GM18870 (cell line): ENCODE data around the gene RPH3AL.
"Not testable (repeated sequence)": the region's sequence is repeated elsewhere in the genome, so short reads cannot be mapped to it uniquely, and the experiment has no call there.

Source experiments
- ATAC-seq: cut with Tn5 transposase; IDR thresholded peaks from one replicate; pipeline ENCODE4 v1.9.1; 2021; ENCODE audit warnings: moderate library complexity; ENCODE audit not compliant: unreplicated experiment

RPH3AL gene

DNA sequence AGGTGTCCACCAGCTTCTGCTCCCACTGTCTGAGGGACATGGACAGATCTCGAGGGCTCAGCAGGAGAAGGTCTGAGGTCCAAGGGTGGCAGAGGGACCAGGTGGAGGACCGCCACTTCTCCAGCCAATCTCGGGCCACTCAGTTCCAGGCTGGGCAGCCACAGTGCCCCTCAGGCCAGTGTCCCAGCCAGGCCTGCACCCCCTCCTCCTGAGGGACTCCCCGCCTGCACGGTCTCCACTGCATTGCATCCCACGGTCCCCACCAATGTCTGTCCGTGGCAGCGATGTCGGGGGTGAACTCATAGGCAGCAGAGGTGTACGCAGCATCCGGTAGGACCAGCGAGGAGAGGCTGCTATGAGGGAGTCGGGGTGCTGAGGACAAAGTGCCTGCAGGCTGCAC, 107.0 kb downstream of the RPH3AL start:
- no peak for ATAC-seq

DNA sequence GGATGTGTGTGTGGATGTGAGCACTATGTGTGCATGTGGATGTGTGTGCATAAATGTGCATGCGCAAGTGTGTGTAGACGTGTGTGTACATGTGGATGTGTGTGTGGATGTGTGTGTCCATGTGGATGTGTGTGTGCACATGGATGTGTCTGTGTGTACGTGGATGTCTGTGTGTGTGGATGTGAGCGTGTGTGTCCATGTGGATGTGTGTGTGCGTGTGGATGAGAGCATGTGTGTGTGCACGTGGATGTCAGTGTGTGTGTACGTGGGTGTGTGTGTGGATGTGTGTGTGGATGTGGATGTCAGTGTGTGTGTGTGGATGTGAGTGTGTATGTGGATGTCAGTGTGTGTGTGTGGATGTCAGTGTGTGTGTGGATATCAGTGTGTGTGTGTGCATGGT, 107.6 kb downstream of the RPH3AL start:
- no peak for ATAC-seq

DNA sequence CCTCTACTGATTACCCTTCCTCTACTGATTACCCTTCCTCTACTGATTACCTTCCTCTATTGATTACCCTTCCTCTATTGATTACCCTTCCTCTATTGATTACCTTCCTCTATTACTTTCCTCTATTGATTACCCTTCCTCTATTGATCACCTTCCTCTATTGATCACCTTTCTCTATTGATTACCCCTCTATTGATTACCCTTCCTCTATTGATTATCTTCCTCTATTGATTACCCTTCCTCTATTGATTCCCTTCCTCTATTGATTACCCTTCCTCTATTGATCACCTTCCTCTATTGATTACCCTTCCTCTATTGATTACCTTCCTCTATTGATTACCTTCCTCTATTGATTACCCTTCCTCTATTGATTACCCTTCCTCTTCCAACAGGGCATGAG, 108.7 kb downstream of the RPH3AL start:
- ATAC-seq: not testable (repeated sequence)

DNA sequence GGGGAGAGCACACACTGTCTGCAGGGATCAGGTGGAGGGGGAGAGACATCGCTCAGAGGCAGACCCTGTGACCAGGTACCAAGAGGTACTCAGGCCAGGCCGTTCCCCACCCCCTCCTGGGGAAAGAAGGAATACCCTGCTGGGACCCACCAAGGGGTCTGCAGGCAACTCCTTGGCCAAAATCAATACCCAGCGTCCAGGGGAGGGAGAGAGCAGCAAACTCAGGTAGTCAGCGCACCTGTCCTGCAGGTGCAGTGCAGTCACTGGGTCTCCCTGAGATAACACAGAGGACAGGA, 113.7 kb downstream of the RPH3AL start:
- ATAC-seq: no peak

DNA sequence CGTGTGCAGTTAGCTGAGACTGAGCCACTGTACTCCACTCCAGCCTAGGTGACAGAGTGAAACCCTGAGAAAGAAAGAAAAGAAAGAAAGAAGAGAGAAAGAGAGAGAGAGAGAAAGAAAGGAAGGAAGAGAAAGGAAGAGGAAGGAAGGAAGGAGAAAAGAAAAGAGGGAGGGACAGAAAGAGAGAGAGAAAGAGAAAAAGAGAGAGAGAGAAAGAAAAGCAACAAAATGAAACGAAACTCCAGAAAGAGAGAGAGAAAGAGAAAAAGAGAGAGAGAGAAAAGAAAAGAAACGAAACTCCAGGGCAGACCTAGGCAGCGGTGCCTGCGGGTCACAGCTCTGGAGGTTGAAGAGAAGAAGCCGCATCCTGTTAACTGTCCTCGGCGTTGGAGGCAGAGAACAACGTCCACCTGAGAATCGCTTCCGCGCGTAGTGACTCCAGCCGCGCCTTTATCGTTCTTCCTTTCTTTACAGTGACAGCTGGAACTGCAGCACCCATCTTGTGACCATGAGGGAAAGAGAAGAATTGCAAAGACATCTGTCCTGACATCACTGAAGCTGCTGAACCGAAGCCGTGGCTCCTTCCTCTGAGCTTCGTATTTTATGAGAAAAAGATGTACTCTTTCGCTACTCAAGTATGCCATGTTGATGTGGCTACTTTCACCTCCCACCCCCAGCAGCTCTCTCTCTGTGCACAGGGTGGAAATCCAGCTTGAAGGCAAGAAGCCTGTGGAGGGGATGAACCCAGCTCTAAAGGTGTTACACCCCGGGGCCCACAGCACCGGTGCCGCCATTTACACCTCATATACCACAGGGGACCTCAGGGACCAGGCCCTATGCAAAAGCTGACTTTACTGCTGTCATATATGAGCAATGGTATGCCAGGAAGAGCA, 114.3 kb downstream of the RPH3AL start:
- no peak for ATAC-seq

DNA sequence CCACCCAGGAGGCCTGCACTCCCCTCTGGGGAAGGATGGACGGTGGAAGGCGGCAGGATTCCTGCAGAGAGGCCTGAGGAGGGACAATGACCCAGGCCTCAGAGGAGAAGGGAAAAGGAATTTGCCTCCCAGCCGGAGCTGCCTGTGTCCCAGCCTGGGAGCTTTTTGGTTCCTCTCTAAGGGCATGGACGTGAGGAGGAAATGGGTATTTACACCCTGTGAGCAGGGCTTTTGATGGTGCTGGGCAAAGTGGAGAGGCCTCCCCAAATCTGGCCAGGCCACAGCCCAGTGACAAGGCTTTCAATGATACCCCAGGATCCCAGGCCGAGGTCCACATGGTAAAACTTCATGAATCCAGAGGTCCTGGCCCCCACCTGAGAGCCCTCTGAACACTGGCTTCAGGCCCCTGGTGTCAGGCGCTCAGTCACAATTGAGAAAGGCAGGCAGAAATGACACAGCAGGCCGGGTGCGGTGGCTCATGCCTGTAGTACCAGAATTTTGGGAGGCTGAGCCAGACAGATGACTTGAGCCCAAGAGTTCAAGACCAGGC, 115.1 kb downstream of the RPH3AL start:
- no peak for ATAC-seq

DNA sequence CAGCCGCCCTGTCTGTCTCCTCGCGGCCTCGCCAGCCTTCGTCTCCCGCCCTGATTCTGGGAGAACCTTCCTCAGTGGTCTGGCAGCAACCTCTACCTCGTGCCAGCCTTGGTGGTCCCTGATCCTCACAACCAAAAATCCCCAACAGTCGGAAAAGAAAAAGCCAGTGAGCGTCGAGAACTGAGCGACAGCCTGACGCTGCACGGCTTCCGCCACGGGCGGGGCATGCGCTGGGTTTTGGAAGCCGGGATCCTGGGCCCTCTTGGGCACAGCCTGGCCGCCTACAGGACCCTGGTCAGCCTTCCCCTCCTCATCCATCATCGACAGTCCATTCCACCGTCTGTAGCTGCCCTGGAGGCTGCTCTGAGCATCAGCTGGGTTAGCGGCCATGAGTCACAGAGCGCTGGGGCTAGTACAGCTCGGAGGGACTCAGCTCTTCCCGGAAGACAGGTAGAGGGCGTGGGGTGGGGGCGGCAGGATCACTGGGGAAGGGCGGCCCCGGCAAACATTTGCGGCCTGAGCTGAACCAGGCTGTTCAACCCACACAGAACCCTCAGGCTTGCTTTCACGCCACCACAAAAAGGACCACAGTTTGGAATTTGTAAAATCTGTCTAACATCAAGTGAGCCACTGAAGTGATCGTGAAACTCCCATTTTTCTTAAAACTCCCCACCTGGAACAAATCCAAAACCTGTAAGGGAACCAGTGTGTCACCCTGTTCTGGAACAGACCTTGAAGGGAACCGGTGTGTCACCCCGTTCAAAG, 115.8 kb downstream of the RPH3AL start:
- ATAC-seq: no peak

DNA sequence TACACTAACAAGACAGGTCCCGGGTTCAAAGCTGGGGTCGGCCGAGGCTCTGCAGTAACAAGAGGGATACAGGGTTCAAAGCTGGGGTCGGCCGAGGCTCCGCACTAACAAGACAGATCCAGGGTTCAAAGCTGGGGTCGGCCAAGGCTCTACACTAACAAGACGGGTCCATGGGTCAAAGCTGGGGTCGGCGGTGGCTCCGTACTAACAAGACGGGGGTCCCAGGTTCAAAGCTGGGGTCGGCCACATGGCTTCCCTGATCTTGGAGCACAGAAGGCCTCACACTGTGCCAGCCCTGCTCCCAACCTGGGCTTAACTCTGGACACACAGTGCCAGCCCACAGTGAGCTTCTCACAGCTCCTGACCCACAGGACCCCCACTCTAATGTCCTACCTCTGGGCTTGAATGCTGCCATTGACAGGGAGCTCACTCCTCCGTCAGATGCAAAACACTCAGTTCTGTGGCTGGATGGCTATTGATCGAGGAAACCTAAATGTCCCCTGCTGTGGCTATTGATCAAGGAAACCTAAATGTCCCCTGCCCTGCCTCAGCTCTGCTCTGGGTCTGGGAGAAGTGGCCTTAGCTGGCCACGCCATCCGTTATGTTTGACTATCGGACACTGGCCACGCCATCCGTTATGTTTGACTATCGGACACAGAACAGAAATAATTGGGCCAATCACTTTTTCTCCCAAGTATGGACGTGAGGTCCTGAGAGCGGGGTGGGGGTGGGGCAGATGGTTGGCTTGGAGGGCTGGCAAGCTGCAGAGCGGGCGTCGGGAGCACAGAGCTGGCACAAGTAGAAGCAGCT, 116.6 kb downstream of the RPH3AL start:
- ATAC-seq: no peak

DNA sequence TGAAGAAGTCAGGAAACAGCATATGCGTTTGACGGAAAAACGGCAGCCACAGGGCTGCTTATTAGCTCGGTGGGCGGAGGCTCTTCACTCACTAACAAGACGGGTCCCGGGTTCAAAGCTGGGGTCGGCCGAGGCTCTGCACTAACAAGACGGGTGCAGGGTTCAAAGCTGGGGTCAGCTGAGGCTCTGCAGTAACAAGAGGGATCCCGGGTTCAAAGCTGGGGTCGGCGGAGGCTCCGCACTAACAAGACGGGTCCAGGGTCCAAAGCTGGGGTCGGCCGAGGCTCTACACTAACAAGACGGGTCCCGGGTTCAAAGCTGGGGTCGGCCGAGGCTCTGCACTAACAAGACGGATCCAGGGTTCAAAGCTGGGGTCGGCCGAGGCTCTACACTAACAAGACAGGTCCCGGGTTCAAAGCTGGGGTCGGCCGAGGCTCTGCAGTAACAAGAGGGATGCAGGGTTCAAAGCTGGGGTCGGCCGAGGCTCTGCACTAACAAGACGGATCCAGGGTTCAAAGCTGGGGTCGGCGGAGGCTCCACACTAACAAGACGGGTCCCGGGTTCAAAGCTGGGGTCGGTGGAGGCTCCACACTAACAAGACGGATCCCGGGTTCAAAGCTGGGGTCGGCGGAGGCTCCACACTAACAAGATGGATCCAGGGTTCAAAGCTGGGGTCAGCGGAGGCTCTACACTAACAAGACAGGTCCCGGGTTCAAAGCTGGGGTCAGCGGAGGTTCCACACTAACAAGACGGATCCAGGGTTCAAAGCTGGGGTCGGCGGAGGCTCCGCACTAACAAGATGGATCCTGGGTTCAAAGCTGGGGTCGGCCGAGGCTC, 117.4 kb downstream of the RPH3AL start:
- not testable (repeated sequence) for ATAC-seq

DNA sequence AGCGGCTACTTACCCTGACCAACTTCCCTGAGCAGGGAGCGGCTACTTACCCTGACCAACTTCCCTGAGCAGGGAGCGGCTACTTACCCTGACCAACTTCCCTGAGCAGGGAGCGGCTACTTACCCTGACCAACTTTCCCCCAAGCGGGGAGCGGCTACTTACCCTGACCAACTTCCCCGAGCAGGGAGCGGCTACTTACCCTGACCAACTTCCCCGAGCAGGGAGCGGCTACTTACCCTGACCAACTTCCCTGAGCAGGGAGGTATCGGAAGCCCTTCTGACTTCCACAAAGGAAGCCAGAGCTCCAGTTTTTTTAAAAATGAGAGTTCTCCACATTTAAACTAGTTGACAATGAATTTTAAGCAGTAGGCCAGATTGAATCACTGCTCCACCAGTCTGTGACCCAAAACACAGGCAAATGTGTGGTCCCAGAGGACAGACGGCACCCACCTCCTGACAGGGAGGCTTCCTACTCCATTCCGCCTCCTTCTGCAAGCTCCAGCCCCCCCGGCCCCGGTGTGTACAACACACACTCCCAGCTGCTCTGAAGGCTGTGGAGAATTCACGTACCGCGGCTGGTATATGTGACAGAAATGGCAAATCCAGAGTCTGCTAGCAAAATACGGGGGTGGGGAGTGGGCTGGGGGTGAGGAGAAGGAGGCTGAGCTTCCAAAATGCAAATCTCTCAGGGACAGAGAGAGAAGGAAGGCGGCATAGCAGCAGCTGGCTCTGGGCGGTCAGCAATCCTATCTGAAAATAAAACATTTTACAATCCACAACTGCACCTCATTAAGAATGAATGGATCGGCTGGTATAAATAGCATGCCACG, 118.2 kb downstream of the RPH3AL start:
- ATAC-seq: not testable (repeated sequence)

DNA sequence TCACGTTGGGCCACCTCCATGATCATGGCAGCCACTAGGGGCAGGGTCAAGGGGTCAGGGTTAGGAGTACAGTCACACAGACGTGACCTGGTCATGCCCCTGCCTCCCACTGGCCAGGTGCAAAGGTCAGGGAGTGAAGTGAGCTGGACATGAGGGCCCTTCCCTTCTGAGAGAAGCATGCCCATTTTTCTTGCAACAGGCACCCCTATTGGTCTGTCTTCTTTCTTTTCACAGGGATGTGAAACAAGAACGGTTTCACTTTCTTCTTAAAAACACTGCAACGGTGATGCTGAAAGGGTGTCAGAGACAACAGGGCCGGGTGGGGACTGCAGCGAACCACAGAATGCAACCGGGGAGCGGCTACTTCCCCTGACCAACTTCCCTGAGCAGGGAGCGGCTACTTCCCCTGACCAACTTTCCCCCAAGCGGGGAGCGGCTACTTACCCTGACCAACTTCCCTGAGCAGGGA, 119.1 kb downstream of the RPH3AL start:
- no peak for ATAC-seq

DNA sequence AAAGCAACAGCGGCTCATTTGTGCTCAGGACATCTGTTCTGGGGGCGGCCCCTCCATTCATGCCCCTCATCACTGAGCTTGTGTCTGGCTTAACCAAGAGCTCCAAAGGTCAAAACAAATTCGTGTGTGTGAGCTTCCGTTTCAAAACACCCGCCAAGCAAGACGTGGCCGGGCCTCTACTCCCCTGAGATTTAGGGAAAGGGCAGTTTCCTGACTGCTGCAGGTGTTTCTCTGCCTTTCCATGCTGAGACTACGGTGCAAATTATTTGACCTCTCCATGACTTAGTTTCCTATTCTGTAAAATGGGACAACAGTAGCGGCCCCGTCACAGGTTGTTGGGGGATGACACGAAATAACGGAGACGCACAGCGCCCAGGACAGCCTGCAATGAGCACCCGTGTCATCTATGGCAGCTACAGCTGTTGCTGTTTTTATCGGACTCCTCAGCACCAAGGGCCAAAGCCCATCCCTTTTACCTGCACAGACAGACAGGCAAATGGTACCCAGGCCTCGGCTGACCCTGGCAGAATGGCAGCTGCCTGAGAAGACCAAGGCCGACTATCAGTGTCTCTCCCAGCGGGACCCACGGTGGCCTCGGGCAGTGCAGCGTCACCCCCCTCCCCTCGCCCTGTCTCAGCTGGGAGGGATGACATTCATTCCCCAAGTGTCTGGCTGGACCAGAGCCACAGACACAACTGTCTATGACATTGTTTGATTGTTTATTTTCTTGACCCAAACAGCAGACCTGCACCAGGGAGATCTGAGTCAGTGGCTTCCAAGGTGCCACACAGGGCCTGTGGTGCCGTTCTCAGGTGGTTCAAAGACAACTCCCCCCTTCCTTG, 120.4 kb downstream of the RPH3AL start:
- ATAC-seq: no peak

DNA sequence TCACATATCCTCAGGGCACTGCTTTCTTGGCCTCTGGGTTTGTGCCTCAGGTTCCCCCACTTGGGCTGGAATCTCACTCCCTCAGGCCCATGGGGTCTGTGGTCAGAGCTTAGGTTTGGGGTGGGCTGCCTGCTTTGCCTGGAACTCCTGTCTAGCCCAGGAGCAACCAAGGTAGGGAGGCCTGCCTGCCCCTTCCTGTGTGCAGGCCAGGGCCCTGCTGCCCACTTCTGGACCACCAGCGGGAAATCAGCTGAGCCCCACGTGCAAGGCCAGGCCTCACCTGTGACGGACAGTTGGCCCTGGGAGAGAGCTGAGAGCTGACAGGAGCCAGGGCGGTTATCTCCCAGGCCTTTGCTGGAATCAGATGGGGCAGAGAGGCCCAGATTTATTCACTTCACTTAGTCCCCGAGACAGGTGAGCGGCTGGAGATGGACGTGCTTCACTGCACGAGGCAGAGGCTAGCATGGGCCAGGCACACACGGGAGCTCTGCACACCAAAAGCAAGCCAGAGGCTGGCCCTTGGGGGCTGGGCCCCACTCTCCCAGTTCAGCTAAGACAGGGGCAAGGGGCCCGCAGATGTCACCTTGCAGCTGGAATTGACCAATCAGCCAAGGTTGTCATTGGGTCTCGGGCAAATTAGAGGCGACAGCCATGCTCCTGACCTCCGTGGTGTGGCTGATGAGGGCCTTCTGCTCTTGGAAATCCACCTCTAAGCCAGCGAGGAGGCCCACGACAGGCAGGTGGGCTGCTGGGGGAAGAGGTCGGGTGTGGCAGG, 121.2 kb downstream of the RPH3AL start:
- no peak for ATAC-seq

DNA sequence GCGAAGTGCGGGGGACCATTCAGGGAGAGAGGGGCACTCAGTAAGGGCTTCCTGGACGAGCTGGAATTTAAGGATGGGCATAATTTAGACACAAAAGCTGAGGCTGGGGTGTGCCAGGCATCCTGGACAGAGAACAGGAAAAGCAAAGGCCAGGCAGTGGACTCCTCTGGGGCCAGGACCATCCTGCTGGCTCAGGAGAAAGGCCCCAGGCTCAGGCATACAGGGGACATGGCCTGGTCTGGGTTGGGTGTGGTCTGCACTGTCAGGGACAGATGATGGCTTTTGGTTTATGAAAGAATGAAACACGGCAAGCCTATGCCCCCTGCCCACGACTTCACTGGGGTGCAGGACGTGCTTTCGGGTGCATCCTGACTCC, 122.2 kb downstream of the RPH3AL start:
- ATAC-seq: no peak

DNA sequence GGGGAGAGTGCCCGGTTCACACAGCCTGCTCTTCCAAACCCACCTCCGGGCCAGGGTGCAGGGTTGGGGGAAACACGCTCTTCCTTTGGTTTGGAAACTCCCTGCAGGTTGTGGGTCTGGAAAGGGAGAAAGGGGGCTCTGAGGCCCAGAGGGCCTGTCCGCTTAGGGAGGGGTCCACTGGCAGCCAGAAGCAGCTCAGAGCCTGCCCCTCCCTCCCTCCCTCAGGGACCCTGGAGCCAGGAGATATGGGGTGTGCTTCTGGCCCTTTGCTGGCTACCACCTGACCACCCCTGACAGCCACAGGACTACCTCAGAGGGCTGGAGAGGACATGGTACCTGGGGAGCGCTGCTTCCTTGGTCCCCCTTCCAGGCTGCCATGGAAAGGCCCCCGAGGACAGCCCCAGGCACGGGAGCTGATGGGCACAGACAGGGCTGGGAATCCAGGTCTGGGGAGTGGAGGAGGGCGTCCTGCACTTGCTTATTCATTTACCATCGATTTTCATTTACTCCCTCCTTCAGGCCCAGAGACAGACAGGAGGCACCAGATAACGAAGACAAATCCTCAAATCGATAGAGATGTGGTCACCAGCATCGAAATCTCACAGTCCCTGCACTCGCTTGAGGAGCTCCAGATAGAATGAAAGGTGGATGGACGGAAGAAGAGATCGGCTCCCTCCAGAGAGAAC, 122.8 kb downstream of the RPH3AL start:
- no peak for ATAC-seq

DNA sequence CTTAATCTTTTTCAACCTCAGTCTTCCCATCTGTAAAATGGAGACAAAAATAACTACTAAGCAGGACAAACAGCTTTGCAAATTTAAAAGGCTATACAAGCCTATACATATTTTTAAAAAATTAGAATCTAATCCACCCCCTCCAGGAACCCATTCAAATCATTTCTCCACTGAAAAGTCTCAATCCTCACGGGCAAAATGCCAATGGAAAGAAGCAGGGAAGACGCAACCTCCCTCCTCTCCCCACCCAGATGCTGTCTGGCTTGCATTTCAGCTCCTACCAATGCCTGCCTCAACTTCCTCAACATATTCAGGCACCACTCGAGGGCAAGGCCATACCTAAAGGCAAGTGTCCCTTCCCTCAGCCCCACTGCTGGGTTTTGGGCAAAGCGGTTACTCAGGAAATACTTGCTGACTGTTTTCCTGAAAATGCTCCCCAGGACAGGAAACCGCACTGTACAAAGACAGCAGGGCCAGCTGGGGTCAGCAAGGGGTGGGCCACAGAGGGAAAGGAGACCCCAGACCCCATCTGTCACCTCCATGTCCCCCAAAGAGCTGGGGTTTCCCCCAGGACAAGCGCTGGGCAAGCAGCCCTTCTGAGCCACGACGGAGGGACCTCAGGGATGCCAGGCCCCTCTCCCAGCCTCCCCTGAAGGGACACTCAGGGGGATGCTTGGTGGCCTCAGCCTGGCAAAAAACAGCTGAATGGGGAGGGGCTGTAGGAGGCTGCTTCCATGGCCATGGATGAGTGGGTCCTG, 123.5 kb downstream of the RPH3AL start:
- no peak for ATAC-seq
